Cortex of kidney (tissue), 1 donor: ENCODE results near the gene PLAC1.

Source experiments
- DNase-seq: peaks from one replicate; lab custom pipeline; 2025; lab: John Stamatoyannopoulos, UW

Gene PLAC1, protein sequence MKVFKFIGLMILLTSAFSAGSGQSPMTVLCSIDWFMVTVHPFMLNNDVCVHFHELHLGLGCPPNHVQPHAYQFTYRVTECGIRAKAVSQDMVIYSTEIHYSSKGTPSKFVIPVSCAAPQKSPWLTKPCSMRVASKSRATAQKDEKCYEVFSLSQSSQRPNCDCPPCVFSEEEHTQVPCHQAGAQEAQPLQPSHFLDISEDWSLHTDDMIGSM

DNA sequence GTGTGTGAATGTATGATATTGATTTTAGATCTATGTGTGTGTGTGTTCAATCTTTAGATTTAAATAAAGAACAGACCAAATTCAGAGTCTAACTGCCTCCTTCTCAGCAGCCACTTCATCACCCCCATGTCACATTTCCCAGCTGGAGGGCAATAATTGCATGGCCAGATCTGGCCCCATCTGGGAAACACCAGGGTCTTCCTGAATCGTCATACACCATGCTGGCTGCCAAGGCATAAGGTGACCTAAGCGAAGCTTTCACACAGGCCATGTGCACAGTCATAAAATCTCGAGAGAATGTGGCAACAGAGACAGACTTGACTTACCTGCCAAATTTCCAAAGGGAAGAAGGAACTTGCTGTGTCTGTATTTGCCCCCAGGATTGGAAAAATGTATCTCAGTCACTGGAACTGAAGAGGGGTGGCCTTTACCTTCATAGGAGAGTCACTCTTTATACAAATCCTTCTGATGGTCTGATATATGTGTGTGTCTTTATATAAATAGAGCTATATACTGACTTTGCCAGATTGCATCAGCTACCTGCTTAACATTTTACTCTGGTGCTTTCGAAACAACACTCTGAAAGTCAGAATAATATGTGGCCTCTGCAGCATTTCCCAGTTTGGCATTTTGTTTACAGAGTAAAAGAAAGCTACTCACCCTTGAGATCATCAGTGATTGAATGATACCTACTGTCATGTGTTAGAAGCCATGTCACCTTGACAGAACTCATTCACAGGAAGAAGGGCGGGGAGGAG lies at the start of gene PLAC1:
PLAC1 (minus strand) TSS at position 470 of the 758 bp plus-strand sequence. CDS start 91,789 bp downstream, outside the sequence.
- DNase-seq, result no peak

DNA sequence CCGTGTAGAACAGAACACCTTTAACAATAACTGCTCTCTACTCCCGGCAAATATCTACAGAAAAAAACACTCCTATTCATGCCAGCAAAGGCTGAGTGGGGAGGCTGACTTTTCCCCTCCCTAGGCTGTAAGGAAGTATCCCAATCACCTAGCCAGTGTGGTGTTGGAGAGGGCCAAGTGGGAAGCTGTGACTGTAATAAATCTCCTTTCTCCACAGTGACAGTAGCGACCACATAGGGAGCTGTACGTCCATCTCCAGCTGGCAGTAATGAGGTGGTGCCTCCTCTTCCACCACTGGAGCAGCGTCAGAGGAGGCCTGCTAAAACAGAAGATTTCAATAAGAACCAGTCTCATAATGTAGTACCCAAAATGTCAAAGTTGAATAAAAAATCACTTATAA lies 47.9 kb upstream of the PLAC1 start:
- DNase-seq, result no peak

DNA sequence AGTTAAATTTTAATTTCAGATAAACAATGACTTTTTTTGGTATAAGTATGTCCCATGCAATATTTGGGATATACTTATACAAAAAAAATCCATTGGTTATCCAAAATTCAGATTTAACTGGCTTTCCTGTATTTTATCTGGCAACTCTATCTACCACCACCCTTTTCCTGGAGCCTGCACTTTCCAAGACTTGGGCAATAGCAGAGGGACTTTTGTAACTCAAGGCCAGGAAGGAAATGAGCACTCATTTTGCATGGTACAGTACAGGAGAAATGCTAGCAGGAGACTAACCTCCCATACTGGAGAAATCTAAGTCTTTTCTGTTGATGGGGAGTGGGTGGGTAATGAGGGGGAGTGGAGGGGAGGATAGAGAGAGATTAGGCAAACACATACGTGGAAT lies 37.7 kb upstream of the PLAC1 start:
- no peak for DNase-seq

DNA sequence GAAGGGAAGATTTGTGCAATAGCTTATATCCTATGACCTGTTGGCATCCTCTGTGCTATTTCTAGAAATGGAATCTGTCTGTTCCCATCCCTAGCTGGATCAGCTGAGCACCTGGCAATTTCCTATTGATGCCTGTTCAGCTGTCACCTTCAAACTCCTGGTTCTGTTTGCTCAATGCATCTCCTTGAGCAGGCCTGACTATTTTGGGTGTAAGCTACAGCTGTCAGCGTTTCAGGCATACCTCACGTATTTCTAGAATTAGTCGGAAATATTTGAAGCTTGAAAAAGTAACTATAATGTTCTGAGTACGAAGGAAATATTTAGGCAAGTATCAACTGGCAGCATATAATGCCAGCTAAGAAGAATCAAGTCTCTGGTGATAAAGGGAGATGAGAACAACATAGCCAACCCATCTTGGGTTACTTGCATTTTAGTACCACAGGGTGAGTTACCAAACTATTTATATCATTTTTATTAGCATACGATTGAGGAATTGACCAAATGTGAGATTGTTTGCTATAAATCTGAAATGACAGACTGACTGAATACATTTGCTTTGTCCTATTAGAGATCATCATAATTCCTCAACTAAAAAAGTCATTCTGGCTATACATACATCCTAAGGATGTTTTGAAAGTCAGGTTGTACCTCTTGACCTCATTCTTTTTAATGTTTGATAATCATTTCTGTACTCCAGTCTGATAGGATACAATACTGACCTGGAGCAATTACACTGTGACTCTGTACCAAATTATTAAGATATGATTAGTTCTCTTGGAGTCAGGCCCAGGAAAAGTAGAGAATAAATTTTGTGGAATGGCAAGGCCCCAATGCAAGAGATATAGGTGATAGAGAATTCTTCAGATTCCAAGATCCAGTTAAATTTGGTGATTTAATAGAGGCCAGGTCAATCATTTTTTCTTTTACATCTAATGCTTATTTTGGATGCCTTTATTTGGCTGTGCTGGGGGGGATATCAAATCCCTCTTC lies 36.4 kb upstream of the PLAC1 start:
- DNase-seq, result no peak

DNA sequence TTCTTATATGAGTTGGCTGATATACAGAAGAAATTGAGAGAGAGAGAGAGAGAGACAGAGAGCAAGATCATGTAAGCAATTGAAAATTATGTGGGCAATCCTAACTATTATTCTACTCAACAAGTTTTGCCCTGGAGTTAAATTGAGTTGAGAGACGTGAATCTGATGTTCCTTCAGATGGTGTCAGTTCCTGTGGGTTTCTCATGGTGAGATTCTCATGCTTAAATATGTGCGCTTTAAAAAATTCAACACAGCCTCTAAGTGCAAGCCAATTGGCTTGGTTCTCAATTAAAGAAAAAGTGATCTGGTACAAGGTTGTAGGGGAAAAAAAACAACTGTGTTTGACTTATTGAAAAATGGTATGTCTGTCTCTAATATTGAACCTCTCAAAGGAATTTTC lies 35.4 kb upstream of the PLAC1 start:
- DNase-seq, result no peak

DNA sequence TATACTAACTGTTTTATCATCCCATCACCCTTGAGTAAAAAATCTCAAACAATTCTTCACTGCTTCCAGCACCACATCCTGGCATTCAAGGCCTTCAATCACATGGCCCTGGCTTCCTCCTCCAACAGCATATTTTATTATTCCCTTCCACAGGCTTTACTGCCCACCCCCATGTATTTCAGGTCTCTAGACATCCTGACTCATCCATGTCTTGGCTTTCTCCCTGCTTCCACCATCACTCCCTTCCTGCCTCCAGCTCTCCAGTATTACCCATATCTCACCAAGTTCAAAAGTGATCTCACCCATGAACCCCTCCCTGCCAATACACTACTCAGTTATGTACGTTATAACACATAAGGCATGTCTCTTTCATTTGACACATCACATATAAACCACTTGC lies 34.7 kb upstream of the PLAC1 start:
- DNase-seq, result no peak

DNA sequence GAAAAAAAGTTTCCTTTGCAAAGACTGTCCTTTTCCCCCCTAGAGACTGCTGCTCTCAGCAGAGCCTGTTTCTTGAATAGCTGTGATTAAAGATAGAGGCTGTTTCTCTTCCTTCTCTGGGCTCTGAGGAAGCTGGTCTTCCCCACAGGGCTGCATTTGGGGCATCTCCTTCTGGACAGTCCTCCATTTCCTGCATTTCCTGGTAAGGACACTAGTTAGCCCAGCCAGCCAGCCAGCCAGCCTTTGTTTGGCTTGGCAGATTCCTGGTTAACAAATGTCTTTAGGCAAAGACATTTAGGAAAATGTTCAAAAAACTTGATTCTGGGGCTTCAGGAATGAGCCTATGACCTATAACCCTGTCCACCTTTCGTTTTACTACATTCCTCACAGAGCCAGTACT lies 34.0 kb upstream of the PLAC1 start:
- DNase-seq, result no peak

DNA sequence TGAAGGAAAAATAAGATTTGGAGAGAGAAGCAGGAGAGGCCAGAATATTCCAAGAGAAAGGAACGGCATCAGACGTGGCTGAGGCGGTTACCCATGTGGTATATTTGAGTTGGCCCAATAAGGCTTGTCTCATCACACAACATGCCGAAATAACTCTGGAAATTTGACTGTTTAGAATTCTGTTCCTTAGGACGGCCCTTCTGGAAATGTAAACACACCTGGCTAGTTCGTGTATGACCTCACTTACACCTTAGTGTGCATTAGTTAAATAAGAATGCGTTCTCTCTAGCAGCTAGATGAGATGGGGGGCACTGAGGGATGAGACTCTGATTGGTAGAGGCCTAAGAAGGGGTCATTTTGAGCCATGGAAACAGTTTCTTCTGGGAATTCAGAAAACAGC lies 33.2 kb upstream of the PLAC1 start:
- no peak for DNase-seq

DNA sequence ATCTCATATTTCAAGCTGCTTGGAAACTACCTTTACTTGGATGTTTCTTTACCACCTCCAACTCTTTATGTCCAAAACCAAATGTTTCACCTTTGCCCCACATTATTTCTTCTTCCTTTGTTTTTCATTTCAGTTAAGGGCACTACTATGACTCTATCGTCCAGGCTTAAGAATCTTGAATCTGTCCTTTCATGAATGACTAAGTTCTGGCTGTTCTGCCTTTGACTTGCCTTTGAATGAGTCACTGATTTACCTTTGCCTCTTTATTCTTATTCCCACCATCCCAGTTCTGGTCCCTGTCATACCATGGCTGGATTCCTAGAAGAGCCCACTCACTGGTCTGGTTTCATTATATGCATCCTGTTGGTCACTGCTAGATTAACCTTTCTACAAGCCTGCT lies 30.6 kb upstream of the PLAC1 start:
- no peak for DNase-seq

DNA sequence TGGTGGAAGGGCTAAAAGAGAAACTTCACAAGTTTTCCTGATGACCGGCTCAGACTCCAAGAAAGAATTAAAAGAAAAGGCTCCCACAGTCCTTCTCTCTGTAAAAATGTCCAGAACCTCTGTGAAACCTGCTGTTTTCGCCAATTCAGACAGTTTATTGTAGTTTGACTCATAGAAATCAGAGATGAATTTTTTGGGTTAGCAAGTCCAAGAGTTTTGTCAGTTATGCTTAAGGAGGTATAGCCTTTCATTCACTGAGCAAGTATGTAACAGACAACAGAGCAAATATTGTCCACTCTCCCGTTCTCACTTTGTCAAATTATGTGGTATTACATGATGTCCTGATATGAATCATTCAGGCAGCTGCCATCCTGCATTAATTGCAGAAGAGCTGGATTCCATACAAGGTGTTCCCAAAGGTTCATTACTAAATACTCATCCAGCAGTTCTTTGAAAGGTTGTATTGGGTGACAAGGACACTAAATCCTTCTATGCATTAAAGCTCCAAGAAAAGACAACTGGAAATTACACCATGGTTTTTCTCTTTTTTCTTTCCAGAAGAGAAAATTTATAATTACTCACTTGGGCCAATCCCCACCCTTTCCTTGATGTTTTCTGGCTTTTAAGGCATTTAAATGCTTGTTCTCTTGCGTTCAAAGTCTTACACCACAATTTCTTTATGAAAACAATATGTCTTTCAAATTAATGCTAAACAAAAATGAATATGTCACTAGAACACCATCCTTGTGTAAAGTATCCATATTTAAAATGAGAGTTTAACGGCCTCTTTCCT lies 30.0 kb upstream of the PLAC1 start:
- no peak for DNase-seq

DNA sequence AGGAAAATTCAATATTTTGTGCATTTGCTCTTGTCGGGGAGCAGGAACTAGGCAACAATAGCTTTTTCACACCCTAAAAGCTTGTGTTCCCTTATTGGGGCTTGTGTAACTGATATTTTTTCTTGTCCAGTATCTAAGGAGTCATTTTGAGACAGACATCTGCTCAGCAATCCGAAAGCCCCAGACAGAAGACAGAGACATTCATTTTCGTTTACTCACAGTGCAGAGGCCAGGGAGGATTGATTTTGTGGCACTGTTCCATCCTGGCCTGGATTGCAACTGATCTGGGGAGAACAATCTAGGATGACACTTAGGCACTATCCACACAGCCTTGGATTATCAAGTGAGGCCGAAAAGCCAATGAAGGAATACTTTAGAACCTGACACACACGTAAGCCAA lies 27.4 kb upstream of the PLAC1 start:
- DNase-seq, result no peak

DNA sequence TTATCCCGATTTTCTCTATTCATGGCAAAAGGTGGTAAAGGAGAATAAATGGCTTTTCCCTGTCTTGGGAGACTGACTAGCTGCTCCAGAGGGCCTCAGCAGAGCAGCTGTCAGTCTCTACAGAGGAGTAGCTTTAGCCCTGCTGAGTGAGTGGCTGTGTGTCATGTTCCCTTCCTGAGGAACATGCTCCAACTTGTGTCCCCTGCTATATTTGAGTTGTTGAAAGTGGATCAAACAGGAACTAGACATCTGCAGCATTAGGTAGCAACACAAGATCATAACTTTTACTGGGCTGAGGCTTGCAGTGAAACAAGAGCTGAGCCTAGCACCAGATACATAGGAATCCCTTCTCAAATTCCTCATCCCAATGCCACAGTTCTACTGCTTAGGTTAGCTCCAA lies 26.7 kb upstream of the PLAC1 start:
- DNase-seq, result no peak

DNA sequence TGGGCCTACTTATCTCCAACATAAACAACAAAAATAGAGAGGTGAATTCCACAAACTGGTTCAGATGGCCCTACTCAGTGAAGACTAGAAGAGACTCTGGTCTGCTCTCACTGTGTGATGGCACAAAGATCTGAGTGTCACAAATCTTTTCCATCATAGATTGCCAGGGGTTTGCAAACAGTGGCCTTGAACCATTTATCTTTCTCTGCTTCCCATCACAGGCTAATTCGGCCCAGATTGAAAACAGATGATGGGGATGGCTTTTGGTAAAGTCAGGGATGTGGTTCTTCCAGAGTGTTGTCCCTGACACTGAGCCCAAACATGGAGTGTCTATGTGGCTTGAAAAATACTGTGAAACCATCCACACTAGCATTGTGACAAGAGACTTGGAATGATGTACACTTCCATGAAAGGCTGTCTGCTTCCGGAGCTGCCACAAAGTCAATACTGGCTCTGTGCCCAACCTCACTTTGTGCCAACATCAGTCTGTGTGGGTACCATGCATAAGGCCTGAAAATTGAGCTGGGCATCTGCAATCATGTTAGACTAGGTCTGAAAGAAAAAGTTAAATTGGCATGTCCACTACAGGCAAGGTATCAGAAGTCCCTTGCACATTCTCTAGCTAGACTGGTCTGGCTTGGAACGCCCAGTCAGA lies 25.2 kb upstream of the PLAC1 start:
- no peak for DNase-seq

DNA sequence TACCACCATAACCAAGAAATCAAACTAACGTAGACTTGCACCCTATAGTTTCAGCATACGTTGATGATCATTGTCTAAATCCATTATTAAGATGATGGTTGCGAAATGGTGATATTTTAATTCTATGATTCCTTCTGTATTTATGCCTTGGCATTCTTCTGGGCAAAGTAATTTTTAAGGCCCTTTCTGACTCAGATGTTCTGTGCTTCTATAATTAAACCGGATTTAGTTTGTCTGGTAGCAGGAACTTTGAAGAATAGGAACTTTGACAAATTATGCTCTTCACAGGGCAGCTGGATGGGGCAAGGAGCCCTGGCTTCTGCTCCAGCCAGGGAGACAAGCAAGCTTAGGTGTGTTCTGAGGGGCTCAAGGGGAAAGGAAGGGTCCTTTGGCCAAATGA lies 23.8 kb upstream of the PLAC1 start:
- DNase-seq, result no peak

DNA sequence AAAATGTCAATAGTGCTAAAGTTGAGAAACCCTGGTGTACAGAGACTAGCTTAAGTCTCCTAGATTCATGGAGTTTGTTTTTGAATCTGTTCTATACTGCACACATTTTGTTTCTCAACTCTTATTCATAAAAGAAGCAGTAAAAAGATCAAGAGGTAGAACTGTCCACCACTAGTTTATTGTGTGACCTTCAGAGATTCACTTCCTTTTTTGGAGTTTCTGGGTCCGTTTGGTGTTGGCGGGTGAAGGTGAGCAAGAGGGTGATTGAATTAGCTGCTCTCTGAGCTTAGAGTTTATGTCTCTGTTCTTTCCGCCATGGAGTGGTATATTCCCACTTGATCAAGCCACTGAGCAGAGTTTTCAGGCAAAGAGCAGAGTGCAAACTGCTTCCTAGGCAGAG lies 21.4 kb upstream of the PLAC1 start:
- no peak for DNase-seq

DNA sequence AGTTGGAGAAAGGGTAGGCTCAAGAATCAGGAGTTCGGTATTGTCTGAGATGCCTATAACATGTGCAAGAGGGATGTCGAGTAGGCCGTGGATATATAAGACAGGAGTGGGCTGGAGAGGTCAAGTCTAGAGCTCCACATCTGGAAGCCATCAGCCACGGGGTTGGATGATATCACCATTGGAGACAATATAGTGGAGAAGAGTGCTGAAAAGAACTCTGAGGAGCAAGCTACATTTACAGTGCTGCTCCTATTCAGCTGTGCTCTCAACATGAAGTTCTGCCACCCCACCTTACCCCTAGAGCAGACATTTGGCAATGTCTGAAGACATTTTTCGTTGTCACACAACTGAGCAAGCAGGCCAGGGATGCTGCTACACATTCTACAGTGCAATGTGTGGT lies 20.9 kb upstream of the PLAC1 start:
- no peak for DNase-seq

DNA sequence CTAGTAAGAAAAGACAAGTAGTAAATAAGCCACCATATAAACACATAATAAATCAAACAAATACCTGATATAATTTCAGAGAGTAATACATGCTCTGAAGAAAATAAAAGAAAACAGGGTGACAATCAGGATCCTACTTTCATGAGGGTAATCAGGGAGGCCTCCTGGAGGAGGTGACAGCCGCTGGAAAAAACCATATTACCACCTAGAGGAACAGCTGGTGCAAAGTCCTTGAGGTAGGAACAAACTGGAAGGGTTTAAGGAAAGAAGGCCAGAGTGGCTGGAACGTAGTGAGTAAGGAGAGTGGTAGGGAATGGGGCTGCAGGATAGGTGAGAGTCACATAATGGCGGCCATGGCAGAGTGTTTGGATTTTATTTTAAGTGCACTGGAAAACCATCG lies 19.1 kb upstream of the PLAC1 start:
- no peak for DNase-seq

DNA sequence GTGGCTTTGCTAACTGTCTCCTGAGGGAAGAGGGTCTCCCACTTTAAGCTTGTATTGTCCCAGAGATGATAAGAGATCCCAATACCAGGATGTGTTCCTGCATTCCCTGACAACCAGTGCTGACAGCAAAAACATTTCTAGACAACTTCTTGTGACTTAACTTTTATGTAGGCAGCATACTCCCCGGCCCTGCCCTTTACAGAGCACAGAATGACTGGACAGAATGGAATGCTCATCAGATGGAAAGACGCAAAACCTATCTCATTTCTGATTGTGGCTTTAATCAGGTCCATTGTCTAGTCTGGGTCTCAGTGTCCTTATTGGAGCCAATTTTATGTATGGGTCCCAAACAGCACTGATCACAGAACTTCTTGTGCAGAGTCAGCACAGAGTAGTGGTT lies 18.2 kb upstream of the PLAC1 start:
- no peak for DNase-seq

DNA sequence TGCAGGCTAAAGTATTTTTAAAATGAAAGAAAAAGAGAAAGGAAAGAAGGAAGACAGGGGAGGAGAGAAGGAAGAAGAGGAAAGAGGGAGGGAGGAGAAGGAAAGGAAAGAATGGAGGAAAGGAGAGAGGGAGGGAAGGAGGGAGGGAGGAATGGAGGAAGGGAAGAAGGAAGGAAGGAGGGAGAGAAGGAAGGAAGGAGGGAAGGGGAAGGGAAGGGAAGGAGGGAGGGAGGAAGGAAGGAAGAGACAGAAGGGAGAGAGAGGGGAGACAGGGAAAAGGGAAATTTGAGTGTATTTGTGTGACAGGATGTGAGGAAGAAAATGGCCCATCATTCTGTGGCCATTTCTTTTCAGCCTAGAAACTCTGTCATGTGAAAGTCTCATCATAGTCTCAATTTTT lies 14.9 kb upstream of the PLAC1 start:
- no peak for DNase-seq

DNA sequence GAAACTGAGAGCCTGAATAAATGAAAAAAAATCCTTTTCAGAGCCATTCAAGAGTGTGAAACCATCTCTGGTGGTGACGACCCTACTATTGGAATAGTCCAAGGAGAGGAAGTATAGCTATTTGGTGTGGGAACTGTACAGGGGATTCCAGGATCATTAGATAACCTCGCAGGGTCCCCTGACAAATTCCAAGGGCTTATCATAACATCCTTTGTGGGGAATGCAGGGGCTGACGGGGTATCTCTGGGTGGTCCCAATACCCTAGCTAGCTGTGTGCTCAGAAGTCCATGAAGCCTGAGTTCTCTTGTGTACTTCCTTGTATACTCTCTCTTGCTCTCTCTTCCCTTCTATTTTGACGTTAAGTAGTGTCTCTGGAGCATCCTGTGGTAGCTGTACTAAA lies 13.8 kb upstream of the PLAC1 start:
- no peak for DNase-seq

DNA sequence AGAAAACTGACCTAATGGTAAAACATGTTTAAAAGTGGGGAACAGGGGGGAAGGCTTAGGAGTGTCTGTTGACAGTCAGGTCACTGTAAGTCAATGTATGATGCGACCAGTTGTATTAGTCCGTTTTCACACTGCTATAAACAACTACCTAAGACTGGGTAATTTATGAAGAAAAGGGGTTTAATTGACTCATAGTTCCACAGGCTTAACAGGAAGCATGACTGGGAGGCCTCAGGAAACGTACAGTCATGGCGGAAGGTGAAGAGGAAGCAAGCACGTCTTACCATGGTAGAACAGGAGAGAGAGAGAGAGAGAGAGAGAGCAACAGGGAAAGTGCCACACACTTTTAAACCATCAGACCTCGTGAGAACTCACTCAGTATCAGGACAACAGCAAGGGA lies 13.0 kb upstream of the PLAC1 start:
- DNase-seq, result no peak
